GM12878 (cell line): Measurements from ENCODE around the gene OSBPL3. TPM values are rescaled to one million over a fixed set of nuclear protein-coding genes. Genes with fewer than 3 reads are reported as not detected.

Source experiments
- ATAC-seq: fragments of 200-7000 bp; cut with Tn5 transposase; 3 replicates; pipeline ENCODE4 v1.9.1; 2020; ENCODE audit warnings: mild to moderate bottlenecking, moderate library complexity
- BruUV-seq: library from RNA; stranded (reverse); fragments of 400-500 nt; replicated peaks from 2 replicates; lab custom pipeline; 2021; lab: Mats Ljungman, UMichigan
- CTCF ChIA-PET: fragments of 300-600 bp; sonication (Branson Sonifier 250); formaldehyde crosslinking; extraction: SDS; loops from one replicate; lab custom pipeline; 2021; ENCODE audit warnings: inconsistent platforms; lab: Yijun Ruan, JAX
- POLR2A ChIA-PET: fragments of 350-600 bp; formaldehyde crosslinking; extraction: SDS; loops from one replicate; lab custom pipeline; 2021; ENCODE audit warnings: inconsistent platforms; lab: Charles Lee
- RAD21 ChIA-PET: fragments of 300-600 bp; sonication (Branson Sonifier 250); formaldehyde crosslinking; loops from one replicate; lab custom pipeline; 2023; ENCODE audit warnings: antibody characterized with exemption; ENCODE audit not compliant: unreplicated experiment; lab: Charles Lee
- SMC1A ChIA-PET: fragments of 300-600 bp; sonication (Branson Sonifier 250); formaldehyde crosslinking; loops from one replicate; lab custom pipeline; 2023; ENCODE audit not compliant: unreplicated experiment, uncharacterized antibody; lab: Charles Lee
- DNase-seq: peaks from one replicate; pipeline ENCODE4 v3.0.0-alpha.2; 2011; ENCODE audit warnings: low read depth, low spot score
- FAIRE-seq: peaks from 3 replicates; lab custom pipeline; 2011; peaks lifted over from hg19 to GRCh38; lab: Jason Lieb, UNC
- H2AFZ ChIP-seq: 2 replicates; pipeline ENCODE4 v1.6.0; 2011; ENCODE audit warnings: low read depth, low read length, control low read depth; ENCODE audit not compliant: control insufficient read depth
- H3K27ac ChIP-seq: 2 replicates; pipeline ENCODE4 v1.5.1; 2011; ENCODE audit warnings: control low read depth; ENCODE audit not compliant: control insufficient read depth, insufficient read depth
- H3K27me3 ChIP-seq, 2 experiments: replicated peaks in 1 of 2; 2 replicates each; pipeline versions ENCODE4 v1.6.0 to v1.6.1; 2011; ENCODE audit warnings: low read length in 1 of 2; ENCODE audit not compliant: control insufficient read depth in 2 of 2, insufficient read depth in 2 of 2
- H3K36me3 ChIP-seq, 2 experiments: 2 replicates each; pipeline ENCODE4 v1.5.1; 2011; ENCODE audit warnings: low read length in 1 of 2; ENCODE audit not compliant: control insufficient read depth in 2 of 2, insufficient read depth in 2 of 2
- H3K4me1 ChIP-seq: 2 replicates; pipeline ENCODE4 v1.6.1; 2011; ENCODE audit warnings: mild to moderate bottlenecking, low read length, moderate library complexity, mixed read lengths; ENCODE audit not compliant: control insufficient read depth, insufficient read depth
- H3K4me2 ChIP-seq: 2 replicates; pipeline ENCODE4 v1.6.0; 2011; ENCODE audit warnings: control low read depth; ENCODE audit not compliant: control insufficient read depth, insufficient read depth
- H3K4me3 ChIP-seq: fragments of 200-600 bp; sonication (generic); 2 replicates; pipeline ENCODE4 v1.5.1; 2016
- H3K79me2 ChIP-seq: 2 replicates; pipeline ENCODE4 v1.6.0; 2011; ENCODE audit warnings: low read length; ENCODE audit not compliant: control insufficient read depth, insufficient read depth
- H3K9ac ChIP-seq: 2 replicates; pipeline ENCODE4 v1.8.0; 2011; ENCODE audit warnings: low read length, control low read depth, mixed read lengths; ENCODE audit not compliant: control insufficient read depth, insufficient read depth
- H3K9me3 ChIP-seq: replicated peaks from 3 replicates; pipeline ENCODE4 v1.5.1; 2011; ENCODE audit warnings: mild to moderate bottlenecking, low read length; ENCODE audit not compliant: control insufficient read depth, insufficient read depth
- H4K20me1 ChIP-seq: 2 replicates; pipeline ENCODE4 v1.6.0; 2011; ENCODE audit not compliant: control insufficient read depth, insufficient read depth
- BCLAF1 ChIP-seq: fragments of 450-650 bp; IDR thresholded peaks from 2 replicates; pipeline ENCODE4 v1.6.1; 2017; ENCODE audit warnings: antibody characterized with exemption, mild to moderate bottlenecking, moderate library complexity
- CREM ChIP-seq: IDR thresholded peaks from 2 replicates; pipeline ENCODE4 v1.6.1; 2014; ENCODE audit warnings: antibody characterized with exemption, low read depth
- ELK1 ChIP-seq: IDR thresholded peaks from 2 replicates; pipeline ENCODE4 v1.6.1; 2012; ENCODE audit warnings: low read depth, low read length, improper control_type of control experiment
- NFIC ChIP-seq: IDR thresholded peaks from 2 replicates; pipeline ENCODE4 v1.6.1; 2012; ENCODE audit warnings: low read depth, mild to moderate bottlenecking, inconsistent platforms, low read length, moderate library complexity
- NFYA ChIP-seq: IDR thresholded peaks from 2 replicates; pipeline ENCODE4 v1.6.1; 2011; ENCODE audit warnings: low read depth, mild to moderate bottlenecking, low read length, improper control_type of control experiment, borderline replicate concordance
- PAX5 ChIP-seq: IDR thresholded peaks from 2 replicates; pipeline ENCODE4 v1.6.1; 2011; ENCODE audit warnings: low read depth, low read length, borderline replicate concordance
- PML ChIP-seq: IDR thresholded peaks from 2 replicates; pipeline ENCODE4 v1.6.1; 2012; ENCODE audit warnings: low read length, inconsistent platforms
- SPI1 ChIP-seq: IDR thresholded peaks from 2 replicates; pipeline ENCODE4 v1.6.1; 2011; ENCODE audit warnings: low read depth, mild to moderate bottlenecking, low read length, moderate library complexity, borderline replicate concordance; ENCODE audit not compliant: insufficient read depth
- SUZ12 ChIP-seq: fragments of 200-600 bp; sonication (generic); IDR thresholded peaks from one replicate; pipeline ENCODE4 v1.6.1; 2018; ENCODE audit warnings: antibody characterized with exemption, mild to moderate bottlenecking; ENCODE audit not compliant: unreplicated experiment
- WGBS: methylation state at CpG from one replicate; pipeline ENCODE4 v1.1.6; 2016; ENCODE audit warnings: low lambda C conversion rate; ENCODE audit not compliant: insufficient replicate concordance, insufficient coverage; ENCODE audit errors: missing lambda C conversion rate; 5-methylcytosine and 5-hydroxymethylcytosine counted together
- in situ Hi-C: fragments of 300-500 bp; cut with MboI; formaldehyde crosslinking; loops from 9 replicates; pipeline ENCODE4 v1.14.3; 2018; ENCODE audit warnings: mixed read lengths
- intact Hi-C: fragments of 100-400 bp; cut with micrococcal nuclease; formaldehyde crosslinking; loops from one replicate; pipeline ENCODE4 v1.14.2; 2022; ENCODE audit not compliant: unreplicated experiment
- polyA plus RNA-seq, 11 experiments: library from polyadenylated mRNA; depleted of rRNA in 4 of 11; unstranded in 6 of 11; stranded (reverse) in 5 of 11; fragments of >200 nt; fragmentation: Nextera tagmentation in 4 of 11; fragmentation: Illumina TruSeq in 1 of 11; extraction: Ambion mirVana in 4 of 11; extraction: Trizol in 1 of 11; gene quantifications; 1 replicate in 1 of 11; 2 replicates in 10 of 11; pipeline versions ENCODE4 v1.2.1 to v1.2.3, GENCODE V29; 2011 to 2016; ENCODE audit warnings: inconsistent platforms in 2 of 11, missing spikeins in 2 of 11, low read depth in 1 of 11
- total RNA-seq, 4 experiments: library from RNA; depleted of rRNA in 3 of 4; stranded (reverse); fragments of >200 nt in 3 of 4; fragmentation: Illumina TruSeq in 1 of 4; extraction: Trizol in 1 of 4; gene quantifications; 2 replicates each; pipeline versions ENCODE4 v1.2.1 to v1.2.3, GENCODE V29; 2013 to 2021
- TF ChIP-seq, protein P1 (sequence below): fragments of 450-650 bp; IDR thresholded peaks from 2 replicates; pipeline ENCODE4 v1.6.1; 2017; ENCODE audit warnings: mild to moderate bottlenecking, moderate library complexity
- TF ChIP-seq, protein P2 (sequence below): fragments of 150-350 bp; IDR thresholded peaks from 2 replicates; pipeline ENCODE4 v1.6.1; 2016; ENCODE audit warnings: low read depth, low read length

Gene OSBPL3
- total and polyA plus RNA-seq, 10 of the 15 experiments (the other 5 are each of a cell fraction or from before 2014, with no cell fraction given) = 6.1 to 46.6 (median 27.0) TPM

DNA sequence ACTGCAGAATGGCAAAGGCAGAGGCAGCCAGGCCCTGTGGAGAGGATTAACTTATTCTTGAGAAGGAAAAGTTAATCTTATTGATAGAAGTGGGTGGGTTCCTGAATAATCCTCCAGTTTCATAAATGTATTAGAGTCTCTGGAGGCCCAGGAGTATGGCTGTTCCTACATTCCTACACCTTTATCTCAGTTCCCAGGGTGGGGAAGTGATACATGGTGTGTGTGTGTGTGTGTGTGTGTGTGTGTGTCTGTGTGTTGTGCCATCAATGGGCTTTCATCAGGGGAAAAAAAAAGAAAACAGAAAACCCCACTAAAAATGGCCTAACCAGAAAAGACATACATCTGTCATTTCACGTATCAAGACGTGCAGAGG, 200.7 kb downstream of the OSBPL3 start:
- Histone ChIP-seq H3K4me2 (peak overlapping the region; percentile 17), H2AFZ (peak overlapping the region; percentile 13), H3K79me2 (no peaks in the 10 kb centered on the region), H3K36me3 (no peaks in the 10 kb centered on the region), H3K4me3 (no peak overlapping the region), H3K27me3 (no peaks in the 10 kb centered on the region), H4K20me1 (no peaks in the 10 kb centered on the region), H3K4me1 (peaks cover 33% of the 10 kb centered on the region), H3K9me3 (peaks cover 4% of the 10 kb centered on the region; the same call in 2 of the 3 replicates), H3K9ac (peak overlapping the region; percentile 4; the same call in 1 of the 2 replicates), H3K27ac (peak overlapping the region; percentile 64)
- FAIRE-seq (no peak), ATAC-seq (no peak; the same call in 2 of the 3 replicates), DNase-seq (no peak)
- in situ Hi-C loops = no loop called here
- ChIA-PET RAD21 (no interaction called here), CTCF (interaction anchor here (0.6 to 0.7 kb wide), 3 partner anchors 64 to 320 kb away, joined by 3 read pairs; no protein-coding TSS in a partner anchor), POLR2A (no interaction called here), SMC1A (interaction anchor here (0.8 to 1.6 kb wide), 3 partner anchors 10 to 490 kb away, joined by 3 to 4 read pairs (median 3); no protein-coding TSS in a partner anchor)
- WGBS = 14% methylated on average over 2 of the region's 2 CpGs
- no TSS peak for BruUV-seq
- intact Hi-C loops = no loop called here
- TF ChIP-seq, protein P1, sequence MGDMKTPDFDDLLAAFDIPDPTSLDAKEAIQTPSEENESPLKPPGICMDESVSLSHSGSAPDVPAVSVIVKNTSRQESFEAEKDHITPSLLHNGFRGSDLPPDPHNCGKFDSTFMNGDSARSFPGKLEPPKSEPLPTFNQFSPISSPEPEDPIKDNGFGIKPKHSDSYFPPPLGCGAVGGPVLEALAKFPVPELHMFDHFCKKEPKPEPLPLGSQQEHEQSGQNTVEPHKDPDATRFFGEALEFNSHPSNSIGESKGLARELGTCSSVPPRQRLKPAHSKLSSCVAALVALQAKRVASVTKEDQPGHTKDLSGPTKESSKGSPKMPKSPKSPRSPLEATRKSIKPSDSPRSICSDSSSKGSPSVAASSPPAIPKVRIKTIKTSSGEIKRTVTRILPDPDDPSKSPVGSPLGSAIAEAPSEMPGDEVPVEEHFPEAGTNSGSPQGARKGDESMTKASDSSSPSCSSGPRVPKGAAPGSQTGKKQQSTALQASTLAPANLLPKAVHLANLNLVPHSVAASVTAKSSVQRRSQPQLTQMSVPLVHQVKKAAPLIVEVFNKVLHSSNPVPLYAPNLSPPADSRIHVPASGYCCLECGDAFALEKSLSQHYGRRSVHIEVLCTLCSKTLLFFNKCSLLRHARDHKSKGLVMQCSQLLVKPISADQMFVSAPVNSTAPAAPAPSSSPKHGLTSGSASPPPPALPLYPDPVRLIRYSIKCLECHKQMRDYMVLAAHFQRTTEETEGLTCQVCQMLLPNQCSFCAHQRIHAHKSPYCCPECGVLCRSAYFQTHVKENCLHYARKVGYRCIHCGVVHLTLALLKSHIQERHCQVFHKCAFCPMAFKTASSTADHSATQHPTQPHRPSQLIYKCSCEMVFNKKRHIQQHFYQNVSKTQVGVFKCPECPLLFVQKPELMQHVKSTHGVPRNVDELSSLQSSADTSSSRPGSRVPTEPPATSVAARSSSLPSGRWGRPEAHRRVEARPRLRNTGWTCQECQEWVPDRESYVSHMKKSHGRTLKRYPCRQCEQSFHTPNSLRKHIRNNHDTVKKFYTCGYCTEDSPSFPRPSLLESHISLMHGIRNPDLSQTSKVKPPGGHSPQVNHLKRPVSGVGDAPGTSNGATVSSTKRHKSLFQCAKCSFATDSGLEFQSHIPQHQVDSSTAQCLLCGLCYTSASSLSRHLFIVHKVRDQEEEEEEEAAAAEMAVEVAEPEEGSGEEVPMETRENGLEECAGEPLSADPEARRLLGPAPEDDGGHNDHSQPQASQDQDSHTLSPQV = no peak
- TF ChIP-seq PAX5 (no peak), ELK1 (no peak), SUZ12 (no peak), NFYA (no peak), CREM (no peak), SPI1 (0 out of 2 replicates have a peak, but pooled peaks have one; percentile 35), PML (no peak), BCLAF1 (no peak), NFIC (peak; percentile 2; the same call in 1 of the 2 replicates)
- TF ChIP-seq, protein P2, sequence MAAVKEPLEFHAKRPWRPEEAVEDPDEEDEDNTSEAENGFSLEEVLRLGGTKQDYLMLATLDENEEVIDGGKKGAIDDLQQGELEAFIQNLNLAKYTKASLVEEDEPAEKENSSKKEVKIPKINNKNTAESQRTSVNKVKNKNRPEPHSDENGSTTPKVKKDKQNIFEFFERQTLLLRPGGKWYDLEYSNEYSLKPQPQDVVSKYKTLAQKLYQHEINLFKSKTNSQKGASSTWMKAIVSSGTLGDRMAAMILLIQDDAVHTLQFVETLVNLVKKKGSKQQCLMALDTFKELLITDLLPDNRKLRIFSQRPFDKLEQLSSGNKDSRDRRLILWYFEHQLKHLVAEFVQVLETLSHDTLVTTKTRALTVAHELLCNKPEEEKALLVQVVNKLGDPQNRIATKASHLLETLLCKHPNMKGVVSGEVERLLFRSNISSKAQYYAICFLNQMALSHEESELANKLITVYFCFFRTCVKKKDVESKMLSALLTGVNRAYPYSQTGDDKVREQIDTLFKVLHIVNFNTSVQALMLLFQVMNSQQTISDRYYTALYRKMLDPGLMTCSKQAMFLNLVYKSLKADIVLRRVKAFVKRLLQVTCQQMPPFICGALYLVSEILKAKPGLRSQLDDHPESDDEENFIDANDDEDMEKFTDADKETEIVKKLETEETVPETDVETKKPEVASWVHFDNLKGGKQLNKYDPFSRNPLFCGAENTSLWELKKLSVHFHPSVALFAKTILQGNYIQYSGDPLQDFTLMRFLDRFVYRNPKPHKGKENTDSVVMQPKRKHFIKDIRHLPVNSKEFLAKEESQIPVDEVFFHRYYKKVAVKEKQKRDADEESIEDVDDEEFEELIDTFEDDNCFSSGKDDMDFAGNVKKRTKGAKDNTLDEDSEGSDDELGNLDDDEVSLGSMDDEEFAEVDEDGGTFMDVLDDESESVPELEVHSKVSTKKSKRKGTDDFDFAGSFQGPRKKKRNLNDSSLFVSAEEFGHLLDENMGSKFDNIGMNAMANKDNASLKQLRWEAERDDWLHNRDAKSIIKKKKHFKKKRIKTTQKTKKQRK = no peak
